Thyroid gland (tissue), 4 donors: ENCODE results near the gene FLRT2.

Experiments used
- CTCF ChIP-seq, 6 experiments: fragments of 200-600 bp in 3 of 6; fragments of 450-650 bp in 3 of 6; sonication (generic) in 3 of 6; IDR thresholded peaks; one replicate each; pipeline ENCODE4 v1.5.1; 2016 to 2019; ENCODE audit warnings: antibody characterized with exemption in 6 of 6, mild to moderate bottlenecking in 2 of 6, inconsistent platforms in 1 of 6, moderate library complexity in 1 of 6
- POLR2A ChIP-seq, 2 donors: fragments of 450-650 bp; IDR thresholded peaks; one replicate each; pipeline ENCODE4 v1.6.1; 2017; ENCODE audit warnings: antibody characterized with exemption in 2 of 2, mild to moderate bottlenecking in 2 of 2, moderate library complexity in 1 of 2

- no peak for TF ChIP-seq CTCF (IDR thresholded peaks at IDR 0.05)
- no peak for TF ChIP-seq POLR2A (IDR thresholded peaks at IDR 0.05)
Measured at GRCh38 chr14:85512451-85512850, 17.5 kb upstream of the FLRT2 start.
